ENCODE measurements around the gene NTF3.

GRCh38 chr12:5407034-5407856, 24.7 kb upstream of the NTF3 start:
- TF ChIP-seq, protein P1, sequence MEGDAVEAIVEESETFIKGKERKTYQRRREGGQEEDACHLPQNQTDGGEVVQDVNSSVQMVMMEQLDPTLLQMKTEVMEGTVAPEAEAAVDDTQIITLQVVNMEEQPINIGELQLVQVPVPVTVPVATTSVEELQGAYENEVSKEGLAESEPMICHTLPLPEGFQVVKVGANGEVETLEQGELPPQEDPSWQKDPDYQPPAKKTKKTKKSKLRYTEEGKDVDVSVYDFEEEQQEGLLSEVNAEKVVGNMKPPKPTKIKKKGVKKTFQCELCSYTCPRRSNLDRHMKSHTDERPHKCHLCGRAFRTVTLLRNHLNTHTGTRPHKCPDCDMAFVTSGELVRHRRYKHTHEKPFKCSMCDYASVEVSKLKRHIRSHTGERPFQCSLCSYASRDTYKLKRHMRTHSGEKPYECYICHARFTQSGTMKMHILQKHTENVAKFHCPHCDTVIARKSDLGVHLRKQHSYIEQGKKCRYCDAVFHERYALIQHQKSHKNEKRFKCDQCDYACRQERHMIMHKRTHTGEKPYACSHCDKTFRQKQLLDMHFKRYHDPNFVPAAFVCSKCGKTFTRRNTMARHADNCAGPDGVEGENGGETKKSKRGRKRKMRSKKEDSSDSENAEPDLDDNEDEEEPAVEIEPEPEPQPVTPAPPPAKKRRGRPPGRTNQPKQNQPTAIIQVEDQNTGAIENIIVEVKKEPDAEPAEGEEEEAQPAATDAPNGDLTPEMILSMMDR (IDR thresholded peaks at IDR 0.05) = no peak
- TF ChIP-seq POLR2AphosphoS5 (IDR thresholded peaks at IDR 0.05) = no peak

Data from prostate gland (tissue), 2 donors.